Myocyte (in vitro differentiated cells): ENCODE data around the gene CPAMD8. TPM values are rescaled to one million over a fixed set of nuclear protein-coding genes. Genes with fewer than 3 reads are reported as not detected.
"Not testable (repeated sequence)": the region's sequence is repeated elsewhere in the genome, so short reads cannot be mapped to it uniquely, and the experiment has no call there.

Experiments
- DNase-seq: peaks from one replicate; pipeline ENCODE4 v3.0.0-alpha.2; 2012; ENCODE audit warnings: low read depth
- total RNA-seq: library from RNA; depleted of rRNA; stranded (reverse); fragments of >200 nt; gene quantifications from 2 replicates; pipeline ENCODE4 v1.2.3, GENCODE V29; 2014

The CPAMD8 gene
- total RNA-seq, 1 donor from 2014 or later, result not detected

DNA sequence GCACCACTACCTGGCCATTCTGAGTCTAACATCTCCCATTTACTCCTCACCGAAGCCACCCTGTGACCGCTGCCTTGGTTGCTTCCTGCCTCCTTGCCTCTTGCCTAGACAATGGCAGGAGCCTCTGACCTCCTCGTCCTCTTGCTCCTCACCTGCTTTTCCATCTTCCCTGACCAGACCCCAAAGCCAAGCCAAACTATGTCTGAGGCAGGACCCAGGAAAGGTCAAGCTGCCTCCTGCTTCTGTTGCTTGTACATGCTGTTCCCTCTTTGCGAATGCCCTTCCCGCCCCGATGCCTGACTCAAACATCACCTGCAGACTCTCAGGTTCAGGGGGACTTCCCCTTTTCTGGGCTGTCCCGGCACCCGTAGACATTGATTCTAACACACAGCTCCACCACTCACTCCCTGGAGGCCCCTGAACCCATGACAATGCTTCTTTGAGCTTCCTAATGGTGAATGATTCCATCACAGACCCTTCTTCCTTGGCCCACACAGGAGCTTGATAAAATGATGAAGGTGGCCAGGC is 77.0 kb downstream of the CPAMD8 start:
- DNase-seq, result no peak

DNA sequence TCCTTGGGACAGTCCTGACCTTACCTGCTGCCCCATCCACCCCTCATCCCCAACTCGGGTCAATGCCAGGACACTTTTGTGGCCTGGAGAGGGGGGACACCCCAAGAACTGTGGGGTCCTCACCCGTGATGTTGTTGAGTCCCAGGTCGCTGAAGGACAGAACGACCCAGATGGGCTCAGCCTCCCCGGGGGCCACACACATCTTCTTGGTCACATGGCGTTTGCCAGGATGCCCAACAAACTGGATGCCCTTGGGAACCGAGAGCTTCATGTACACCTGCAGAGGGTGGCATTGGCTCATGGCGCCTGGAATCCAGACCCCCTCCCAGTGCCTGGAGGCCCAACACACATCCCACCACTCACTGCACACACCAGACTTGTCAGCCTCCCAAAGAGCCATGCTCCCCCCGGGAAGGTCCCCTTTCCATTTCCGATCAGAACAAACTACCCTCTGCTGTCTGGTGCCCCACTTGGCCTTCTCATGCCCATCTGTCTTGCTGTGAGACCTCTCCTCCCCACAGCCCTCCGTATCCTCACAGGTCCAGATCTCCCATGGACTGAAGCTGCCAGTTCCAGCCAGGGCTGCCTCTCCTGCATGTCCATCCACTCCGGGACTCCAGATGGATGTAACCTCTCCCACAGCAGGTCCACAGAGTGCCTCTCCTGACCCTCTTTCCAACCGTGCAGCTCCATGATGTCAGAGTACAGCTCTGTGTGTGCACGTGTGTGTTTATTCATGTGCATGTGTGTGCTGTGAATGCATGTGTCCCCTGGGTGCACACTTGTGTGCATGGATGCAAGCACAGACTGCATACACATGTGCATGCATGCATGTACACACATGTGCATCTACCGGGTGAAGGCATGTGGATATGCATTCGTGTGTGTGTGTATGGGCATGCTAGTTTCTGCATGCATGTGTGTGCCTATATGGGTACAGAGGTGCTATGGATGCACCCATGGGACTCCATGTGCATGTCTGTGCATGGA is 79.4 kb downstream of the CPAMD8 start:
- no peak for DNase-seq

DNA sequence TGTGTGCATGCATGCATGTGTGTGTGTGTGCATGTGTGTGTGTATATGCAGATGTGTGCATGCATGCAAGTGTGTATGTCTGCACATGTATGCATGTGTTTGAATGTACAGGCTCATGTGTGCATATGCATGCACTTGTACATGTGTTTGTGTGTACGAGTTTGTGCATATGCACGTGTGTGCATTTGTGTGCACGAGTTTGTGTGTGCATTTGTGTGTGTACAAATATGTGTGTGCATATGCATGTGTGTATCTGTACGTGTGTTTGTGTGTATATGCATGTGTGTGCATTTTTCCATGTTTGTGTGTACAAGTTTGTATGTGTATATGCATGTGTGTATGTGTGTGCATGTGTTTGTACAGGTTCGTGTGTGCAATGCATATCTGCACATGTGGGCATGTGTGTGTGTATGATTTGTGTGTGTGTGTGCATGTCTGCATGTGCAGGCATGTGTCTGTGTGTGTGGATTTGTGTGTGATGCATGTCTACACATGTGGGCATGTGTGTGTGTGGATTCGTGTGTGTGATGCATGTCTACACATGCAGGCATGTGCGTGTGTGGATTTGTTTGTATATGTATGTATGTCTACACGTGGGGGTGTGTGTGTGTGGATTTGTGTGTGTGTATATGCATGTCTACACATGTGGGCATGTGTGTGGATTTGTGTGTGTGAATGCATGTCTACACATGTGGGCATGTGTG is 80.7 kb downstream of the CPAMD8 start:
- no peak for DNase-seq

DNA sequence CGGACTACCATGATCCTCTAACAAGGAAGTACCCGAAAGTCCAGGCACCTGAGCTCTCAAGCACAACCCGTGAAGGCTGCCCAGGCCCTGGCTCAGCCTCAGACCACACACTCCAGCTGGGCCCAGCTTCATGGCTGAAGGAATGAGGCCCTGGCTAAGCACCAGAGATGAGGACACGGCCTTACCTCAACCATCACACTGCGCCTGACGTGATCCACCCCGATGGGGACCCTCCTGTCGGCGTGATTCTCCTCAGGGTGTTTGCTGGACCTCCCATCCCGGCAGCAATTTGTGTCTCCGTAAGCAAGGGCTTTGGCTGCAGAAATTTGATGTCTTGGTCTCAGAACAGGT is 81.3 kb downstream of the CPAMD8 start:
- DNase-seq, result no peak

DNA sequence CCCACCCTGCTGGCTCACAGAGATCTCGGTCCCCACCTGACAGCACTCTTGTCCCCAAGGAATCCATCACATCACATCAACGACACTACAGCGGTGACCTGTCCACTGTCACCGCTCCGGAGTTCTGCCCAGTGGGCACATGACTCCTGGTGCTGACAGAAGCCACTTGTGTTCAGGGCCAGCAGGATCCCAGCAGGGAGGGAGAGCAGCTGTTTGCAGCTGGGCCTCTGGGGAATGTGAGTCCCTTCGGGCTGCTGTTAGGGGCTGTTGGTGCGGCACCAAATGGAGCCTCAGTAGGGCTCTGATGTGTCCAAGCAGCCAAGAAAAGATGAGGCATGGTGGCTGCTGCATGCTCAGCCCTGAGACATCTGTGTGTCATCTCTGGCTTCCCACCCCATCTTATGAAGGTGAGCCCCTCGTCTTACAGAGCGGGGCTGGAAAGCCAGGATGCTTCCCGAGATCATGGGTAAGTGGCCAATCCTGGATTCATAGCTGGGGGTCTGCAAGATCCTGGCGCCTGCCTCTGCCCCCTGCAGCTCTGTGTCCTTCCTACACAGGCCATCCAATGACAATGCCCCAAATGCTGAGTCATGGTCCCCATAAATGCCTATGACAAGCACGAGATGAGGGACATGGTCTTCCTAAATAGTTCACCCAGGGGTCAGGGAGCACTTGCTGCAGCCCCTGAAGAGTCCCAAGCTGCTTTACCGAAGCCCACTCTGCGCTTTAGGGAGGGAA is 81.8 kb downstream of the CPAMD8 start:
- DNase-seq, result no peak

DNA sequence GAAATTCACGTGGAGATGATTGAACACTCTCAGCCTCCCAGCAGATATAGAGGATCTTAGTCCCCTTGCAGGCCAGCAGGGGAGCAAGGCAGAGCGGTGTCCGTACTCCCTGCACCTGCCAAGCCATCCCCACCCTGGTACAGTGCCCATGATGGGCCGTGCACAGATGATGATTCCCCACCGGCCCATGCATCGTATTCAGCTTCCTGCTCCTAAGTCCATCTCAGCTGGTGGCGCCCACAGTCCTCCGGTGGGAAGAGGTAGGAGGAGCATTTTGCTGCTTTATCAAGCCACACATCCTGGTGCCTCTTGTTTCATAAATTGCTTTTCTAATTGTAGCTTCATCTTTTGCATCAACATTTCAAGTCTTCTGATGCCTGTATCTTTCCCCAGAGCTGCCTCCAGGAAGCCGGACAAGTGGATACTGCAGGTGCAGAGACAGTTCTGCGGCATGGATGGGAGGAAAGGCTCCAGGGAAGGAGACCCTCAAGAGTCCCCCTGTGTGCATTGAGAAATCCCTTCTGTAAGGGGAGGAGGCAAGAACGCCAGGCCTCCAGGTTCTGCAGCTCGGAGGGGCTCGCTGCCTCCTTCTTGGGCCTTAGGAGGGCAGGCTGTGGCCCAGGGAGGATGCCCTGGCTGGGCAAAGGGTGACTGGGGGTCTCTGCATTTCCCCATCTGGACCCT is 82.5 kb downstream of the CPAMD8 start:
- DNase-seq, result no peak

DNA sequence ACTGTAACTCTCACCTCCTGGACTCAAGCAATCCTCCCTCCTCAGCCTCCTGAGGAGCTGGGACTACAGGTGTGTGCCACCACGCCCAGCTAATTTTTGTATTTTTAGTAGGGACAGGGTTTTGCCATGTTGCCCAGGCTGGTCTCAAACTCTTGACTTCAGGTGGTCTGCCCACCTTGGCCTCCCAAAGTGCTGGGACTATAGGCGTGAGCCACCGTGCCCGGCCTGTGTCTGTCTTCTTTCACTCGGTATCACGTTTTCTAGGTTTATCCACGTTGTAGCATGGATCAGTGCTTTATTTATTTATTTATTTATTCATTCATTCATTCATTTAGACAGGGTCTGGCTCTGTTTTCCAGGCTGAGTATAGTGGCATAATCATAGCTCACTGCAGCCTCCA is 83.5 kb downstream of the CPAMD8 start:
- not testable (repeated sequence) for DNase-seq

DNA sequence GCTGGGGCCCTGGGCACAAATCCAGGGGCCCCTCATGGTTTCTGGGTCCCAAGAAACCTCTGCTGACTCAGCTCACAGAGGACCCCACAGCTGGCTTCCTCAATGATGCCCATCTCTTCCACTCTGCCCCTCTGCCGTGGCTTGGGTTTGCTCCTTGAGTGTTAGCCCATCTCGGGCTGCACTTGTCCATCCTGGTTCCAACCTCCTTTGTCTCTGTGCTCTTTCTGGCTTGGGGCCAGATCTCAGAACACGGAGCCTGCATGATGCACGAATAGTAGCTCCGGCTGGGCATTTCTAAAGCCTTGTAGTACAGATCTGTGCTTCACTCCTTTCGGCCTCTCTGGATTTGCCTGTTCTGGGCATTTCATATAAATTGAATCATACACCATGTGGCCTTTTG is 84.0 kb downstream of the CPAMD8 start:
- no peak for DNase-seq

DNA sequence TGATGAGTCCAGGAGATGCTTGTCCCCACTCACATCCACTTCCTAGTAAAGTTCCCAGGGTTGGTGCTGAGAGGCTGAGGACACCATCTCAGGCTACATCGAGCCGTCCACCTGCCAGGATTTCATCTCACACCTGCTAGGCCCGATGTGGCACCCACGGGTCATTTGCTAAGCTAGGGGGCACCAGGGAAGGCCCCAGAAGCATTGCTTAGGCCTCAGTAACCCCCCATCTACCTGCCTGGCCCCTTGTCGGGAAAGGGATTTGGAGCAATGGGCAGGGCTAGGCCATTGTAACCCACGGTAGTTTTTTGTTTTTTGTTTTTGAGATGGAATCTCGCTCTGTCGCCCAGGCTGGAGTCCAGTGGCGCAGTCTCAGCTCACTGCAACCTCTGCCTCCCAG is 86.0 kb downstream of the CPAMD8 start:
- DNase-seq, result no peak

DNA sequence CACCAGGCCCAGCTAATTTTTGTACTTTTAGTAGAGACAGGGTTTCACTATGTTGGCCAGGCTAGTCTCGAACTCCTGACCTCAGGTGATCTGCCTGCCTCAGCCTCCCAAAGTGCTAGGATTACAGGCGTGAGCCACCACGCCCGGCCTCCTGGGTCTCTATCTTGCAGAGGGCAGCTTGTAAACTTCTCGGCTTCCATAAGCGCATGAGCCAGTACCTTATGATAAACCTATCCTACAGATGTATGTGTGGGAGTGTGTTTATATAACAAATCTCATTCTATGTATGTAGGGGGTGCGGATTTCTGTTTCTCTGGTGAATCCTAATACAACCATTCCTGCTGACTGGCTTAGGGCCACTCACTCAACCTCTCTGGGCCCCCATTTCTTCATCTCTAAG is 86.5 kb downstream of the CPAMD8 start:
- DNase-seq, result not testable (repeated sequence)

DNA sequence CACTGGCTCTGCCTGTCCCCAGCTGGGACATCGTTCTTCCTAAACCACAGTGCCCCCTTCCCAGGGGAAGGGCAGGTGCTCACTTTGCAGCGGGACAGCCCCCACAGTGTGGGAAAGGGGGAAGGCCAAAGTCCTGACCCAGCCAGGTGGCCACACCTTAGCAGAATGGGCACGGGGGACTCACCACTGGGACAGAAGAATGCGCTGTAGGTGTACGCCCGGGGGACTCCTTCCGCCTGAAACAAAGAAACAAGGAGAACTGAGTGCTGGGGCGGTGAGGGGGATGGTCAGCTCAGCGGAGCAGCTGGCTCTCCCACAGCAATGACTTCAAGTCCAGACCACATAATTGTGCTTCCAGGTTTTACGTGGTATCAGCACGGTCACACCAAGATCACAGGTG is 88.4 kb downstream of the CPAMD8 start:
- DNase-seq, result no peak

DNA sequence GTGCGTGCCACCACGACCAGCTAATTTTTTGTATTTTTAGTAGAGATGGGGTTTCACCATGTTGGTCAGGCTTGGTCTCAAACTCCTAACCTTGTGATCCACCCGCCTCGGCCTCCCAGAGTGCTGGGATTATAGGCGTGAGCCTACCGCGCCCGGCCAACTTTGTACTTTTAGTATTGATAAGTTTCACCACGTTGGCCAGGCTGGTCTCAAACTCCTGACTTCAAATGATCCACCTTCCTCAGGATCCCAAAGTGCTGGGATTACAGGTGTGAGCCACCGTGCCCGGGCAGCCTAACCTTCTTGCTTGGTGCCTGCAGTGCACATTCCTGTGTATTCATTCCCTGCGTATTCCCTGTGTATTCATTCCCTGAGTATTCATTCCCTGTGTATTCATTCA is 88.8 kb downstream of the CPAMD8 start:
- not testable (repeated sequence) for DNase-seq

DNA sequence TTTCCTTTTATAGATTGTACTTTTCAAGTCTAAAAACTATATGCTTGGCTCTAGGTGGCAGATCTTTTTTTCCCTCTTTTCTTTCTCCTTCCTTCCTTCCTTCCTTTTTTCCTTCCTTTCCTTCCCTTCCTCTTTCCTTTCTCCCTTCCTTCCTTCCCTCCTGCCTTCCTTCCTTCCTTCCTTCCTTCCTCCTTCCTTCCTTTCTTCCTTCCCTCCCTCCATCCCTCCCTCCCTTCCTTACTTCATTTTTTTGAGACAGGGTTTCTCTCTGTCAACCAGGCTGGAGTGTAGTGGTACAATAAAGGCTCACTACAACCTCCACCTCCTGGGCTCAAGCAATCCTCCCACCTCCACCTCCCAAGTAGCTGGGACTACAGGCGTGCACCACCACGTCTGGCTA is 89.7 kb downstream of the CPAMD8 start:
- DNase-seq, result no peak

DNA sequence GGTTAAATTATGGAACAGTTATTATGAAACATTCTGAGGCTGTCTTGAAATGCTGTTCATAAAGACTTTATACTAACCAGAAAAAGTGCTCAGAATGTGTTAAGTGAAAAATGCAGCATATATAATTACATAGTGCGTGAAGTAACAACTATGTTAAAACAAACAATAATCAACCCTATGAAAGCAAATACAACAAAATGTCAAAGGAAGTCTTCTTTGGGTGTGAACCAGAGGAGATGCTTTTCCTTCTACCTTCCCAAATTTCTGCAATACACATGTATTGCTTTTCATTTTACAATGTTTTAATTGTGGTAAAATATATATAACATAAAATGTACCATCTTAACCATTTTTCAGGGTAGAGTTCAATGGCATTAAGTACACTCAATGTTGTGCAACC is 92.1 kb downstream of the CPAMD8 start:
- DNase-seq, result no peak

DNA sequence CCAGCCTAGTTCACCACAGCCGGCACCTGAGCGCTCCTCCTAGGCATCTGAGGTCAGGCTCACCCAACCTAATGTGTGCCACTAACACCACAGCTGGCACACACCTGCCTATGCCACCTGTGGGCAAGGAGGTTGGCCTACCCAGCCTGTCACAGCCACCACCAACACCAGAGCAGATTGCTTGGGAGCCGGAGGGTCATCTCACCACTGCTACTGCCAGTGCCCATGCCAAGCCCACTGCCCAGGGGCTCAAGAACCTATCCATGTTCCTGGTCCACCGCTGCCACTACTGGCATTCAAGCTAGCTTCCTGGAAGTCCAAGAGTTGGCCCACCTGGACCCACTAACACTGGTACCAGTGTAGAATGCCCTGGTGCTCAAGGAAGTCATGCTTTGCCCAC is 95.3 kb downstream of the CPAMD8 start:
- DNase-seq, result no peak

DNA sequence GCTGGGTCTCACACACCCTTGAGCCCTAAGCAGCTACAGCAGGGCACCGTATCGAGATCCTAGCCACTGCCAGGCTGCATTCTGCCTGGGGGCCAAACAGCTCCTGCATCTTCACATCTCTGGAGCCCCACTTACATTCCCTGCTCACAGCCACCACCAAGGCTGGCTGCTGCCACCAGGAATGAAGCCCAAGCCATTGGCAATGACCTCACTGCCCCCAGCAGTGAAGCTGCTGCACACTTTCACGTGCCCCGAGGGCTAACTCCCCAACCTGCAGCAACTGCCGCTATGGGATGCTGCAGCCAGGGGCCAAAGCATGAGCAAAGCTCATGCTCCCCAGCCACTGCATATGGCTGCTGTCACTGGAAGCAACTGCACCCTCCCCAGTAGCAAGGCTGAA is 95.9 kb downstream of the CPAMD8 start:
- DNase-seq, result no peak

DNA sequence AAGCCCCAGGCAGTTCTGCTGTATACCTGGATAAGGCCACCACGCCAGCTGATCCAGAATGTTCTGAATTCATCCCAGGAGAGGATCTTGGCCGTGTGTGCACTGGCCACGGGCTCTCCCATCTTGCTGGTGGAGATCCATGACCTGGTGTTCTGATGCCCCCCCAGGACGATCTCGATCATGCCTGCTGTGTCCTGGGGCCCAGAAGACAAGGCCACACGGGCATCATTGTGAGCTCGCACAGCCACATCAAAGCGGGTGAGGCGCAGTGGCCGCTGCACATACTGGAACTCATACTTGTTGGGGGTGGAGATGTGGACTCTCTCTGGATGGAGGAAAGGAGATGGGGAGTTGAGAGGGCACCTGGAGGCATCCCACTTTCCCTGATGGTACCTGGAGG is 97.7 kb downstream of the CPAMD8 start:
- no peak for DNase-seq

DNA sequence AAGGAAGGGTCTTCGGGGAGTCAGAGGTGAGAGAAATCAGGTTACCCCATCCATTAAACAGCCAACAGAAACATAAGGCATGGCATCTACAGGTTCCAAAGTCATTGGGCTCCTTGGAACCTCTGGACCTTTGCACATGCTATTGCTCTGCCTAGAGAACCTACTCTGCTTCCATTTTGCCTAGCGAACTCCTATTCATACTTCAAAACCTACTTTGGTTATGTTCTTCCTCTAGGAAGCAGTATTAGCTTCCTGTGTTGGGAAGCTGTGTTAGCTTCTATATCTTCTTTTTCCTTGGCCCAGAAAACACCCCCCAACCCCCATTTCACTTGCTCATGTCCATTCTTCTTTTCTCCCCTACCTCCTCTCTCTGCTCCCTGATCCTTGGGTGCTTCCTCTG is 98.3 kb downstream of the CPAMD8 start:
- DNase-seq, result no peak

DNA sequence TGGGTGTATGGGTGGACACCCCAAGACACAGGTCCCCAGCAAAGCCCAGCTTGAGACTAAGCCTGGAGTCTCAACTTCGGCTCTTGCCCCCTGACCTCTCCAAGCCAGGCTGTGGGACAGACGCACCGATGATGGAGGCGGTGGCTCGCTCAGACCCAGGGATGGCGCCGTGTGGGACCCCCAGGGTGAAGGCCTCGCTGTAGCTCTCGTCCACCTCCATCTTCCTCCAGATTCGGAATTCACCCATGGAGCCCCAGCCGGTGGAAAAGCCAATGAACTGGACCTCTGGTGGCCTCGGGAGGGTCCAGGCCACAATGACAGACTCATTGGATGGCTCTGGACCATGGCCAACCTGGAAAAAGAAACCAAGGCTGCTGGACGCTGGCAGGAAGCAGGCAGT is 98.7 kb downstream of the CPAMD8 start:
- no peak for DNase-seq

DNA sequence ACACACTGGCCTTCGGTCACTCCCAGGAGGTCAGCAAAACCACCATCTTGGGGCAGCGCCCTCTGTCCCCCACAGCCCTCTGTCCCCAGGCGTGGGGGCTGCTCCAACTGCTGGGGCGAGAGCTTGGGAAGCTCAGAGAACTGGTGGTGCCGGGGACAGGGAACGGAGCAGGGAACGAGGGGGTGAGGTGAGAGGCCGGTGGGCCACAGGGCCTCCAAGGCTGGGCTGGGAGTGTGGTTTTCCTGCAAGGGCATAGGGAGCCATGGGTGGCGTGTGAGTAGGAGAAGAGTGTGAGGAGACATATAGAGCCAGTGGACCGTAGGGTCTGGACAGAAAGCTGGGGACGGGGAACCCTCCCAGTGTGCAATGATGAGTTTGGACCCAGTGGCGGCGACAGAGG is 103.7 kb downstream of the CPAMD8 start:
- no peak for DNase-seq

DNA sequence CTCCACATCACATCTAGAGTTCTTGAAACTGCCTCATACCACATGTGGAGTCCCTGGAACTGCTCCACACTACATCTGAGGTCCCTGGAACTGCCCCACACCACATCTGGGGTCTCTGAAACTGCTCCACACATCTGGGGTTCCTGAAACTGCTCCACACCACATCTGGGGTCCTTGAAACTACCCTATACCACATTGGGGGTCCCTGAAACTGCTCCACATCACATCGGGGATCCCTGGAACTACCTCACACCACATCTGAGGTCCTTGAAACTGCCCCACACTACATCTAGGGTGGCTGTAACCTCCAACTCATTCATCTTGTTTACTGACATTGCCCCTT is 104.0 kb downstream of the CPAMD8 start:
- DNase-seq, result no peak
